SKM-1 (cell line): ENCODE data around the gene ZBTB32.

Experiments used
- DNase-seq: peaks from one replicate; lab custom pipeline; 2025; ENCODE audit not compliant: unreplicated experiment; lab: John Stamatoyannopoulos, UW

ZBTB32 gene

DNA sequence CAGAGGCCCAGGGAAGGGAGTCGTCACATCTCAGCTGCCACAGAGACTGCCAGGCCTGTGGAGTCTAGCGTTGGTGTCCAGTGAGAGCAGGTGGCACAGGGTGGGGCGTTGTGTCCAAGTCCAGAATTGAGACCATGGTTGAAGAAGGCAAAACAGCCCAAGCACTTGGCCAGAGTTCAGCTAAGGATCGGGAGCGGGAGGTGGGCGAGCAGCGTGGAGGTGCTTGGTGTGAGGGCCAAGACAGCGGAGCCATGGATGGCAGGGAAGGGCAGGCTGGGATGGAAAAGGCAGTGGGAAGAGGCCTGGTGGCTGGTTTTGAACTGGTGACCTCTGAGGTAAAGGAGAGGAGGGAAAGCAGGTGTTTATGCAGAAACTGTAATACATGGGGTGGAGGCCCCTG is 29.9 kb downstream of the ZBTB32 start:
- no peak for DNase-seq

DNA sequence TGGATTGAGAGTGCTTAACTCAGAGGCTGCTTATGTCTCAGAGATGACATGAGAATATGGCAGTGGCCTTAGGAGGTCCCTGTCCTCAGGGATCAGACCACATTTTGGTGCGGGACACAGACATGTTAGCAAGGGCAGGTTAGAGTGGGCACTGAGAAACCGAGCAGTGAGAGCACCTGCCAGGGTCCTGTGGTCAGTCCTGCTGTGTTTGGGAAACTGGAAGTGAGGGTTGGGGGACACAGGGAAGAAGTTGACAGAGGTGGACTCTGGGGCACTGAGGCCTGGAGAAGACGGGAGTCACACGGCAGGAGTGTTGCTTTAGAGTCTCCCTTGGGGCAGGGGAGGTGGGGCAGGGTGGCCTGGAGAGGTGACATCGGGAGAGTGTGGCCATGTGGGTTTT is 30.5 kb downstream of the ZBTB32 start:
- DNase-seq: no peak

GRCh38 chr19:35736913-35737886 is 32.8 kb downstream of the ZBTB32 start:
- no peak for DNase-seq

DNA sequence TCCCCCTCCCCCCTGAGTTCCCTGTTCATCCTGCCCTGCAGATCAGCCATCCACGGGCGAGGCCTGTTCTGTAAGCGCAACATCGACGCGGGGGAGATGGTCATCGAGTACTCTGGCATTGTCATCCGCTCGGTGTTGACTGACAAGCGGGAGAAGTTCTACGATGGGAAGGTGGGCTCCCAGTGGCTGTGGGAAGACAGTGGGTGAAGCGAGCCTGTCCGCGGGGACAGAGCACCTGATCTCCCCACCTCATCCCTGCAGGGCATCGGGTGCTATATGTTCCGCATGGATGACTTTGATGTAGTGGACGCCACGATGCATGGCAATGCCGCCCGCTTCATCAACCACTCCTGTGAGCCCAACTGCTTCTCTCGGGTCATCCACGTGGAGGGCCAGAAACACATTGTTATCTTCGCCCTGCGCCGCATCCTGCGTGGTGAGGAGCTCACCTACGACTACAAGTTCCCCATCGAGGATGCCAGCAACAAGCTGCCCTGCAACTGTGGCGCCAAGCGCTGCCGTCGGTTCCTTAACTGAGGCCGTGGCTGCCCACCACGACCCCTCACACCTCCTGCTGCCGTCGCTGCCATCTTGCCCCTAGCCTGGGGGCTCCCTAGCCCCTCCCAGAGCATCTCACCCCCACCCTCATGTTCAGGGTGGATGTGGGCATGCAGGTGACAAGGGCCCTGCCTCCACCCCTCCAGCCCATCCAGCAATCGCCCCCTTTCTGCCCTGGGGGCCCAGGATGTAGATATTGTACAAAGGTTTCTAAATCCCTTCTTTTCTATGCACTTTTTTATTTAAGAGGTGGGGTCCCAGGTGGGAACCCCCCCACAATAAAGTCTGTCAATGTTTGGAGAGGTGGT is 33.9 kb downstream of the ZBTB32 start:
- DNase-seq: no peak

DNA sequence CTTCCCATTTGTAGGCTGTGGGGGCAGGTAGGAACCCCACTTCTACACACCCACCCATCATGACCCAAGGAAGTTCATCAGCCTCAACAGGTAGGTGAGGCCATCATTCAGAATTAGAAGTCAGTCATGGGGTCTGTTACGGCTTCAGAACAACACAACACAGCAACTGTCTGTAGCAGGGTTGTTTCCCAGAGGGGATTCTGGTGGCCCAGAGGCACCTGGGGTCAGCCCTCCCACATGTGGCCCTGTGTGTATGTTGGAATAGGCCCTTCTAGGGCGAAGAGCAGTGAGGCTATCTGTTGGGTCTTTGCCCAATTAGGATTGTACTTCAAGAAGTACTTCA is 34.5 kb downstream of the ZBTB32 start:
- DNase-seq: no peak

DNA sequence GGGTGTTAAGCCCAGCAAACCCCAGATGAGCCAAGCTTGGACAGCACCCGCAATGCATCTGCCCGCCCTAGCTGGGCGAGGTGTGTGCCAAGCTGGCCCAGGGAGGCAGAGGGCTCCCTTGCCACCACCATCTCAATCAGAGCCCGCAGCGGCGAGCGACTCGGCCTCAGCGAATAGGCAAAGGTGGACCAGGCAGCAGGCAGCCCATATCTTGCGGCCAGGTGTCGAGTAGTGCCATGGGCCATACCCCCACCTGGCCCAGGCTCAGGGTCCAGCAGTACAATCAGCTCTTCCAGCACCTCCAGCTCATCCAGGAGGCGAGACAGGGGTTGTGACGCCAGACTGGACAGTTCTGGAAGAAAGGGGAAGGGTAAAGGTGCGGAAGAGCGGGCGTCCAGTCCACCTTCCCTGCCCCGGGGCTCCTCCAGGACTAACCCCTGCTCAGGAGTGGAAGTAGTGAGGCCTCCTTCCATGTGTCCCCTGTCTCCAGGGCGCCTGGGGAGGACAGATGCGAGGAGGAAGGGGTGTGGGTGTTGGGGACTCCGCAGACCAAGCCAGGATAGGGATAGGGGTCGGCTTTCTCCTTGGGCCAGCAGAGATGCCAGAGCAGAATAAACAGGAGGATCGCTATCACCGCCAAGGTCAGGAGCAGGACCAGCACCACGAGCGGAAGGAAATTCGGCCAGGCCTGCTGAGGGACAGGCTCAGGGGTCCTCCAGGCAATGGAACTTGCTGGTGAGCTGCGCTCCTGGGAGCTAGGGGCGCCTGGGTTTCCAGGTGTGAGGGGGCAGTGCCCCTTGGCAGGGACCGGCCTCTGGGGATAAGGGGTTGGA is 35.1 kb downstream of the ZBTB32 start:
- DNase-seq: no peak

GRCh38 chr19:35740108-35740422 is 35.7 kb downstream of the ZBTB32 start:
- DNase-seq: no peak

DNA sequence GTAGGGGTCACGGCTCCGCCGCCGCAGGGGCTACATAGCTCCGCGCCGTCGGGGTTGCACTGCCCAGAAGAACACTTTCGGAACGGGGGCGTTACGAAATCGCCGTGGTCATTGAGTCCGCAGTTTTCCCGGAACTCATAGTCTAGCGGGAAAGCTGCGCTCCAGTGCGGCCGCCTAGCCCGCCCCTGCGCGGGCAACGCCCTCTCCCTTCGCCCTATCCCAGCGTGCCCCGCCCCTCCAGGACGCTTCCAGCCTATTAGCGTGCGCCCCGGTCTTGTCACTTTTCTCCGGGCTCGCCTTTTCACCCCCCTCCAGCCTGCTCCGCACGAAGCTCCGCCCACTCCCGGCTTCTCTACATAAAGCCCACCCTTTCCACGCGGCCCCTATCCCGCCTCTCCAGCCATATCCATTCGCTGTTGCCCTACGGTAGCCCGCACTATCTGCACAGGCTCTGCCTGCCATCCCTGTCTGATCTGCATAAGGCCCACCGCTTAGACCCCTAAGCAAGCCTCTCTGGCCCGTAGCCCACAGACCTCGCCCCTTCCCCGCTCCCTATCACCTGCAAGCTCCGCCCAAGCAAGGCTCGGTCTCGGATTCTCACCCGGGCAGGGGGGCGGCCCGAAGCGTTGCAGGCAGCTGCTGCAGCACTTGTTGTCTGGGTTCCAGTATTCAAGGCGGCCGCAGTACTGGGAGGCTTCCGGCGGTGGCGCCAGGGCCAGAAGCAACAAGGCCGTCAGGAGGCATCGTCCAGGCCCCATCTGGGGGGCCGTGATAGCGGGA is 36.3 kb downstream of the ZBTB32 start:
- DNase-seq: peak; percentile 98

DNA sequence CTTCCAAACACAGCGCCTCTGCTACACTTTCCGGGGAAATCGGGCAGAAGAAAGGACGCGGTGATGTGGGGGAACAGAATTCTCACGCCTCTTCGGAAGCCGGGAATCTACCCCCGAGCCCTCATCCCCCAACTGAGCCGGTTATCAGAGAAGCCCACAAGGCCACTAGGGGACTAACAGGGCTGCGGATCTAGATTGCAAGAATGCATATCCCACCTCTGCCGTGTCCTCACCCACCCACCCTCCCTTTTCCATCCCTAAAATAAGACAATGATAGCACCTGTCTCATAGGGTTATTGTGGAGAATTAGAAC is 36.8 kb downstream of the ZBTB32 start:
- no peak for DNase-seq

- peak; percentile 21 for DNase-seq
These were observed 37.9 kb downstream of the ZBTB32 start, which contains the start of gene IGFLR1 for GRCh38 chr19:35742121-35742724. Gene IGFLR1 (minus strand): TSS chr19:35742452. CDS start chr19:35741180, 1,272 bp downstream.

- DNase-seq: no peak
These were observed 39.5 kb downstream of the ZBTB32 start for GRCh38 chr19:35743640-35744429.

- DNase-seq: peak; percentile 89
These were observed 40.3 kb downstream of the ZBTB32 start for GRCh38 chr19:35744430-35745327.

DNA sequence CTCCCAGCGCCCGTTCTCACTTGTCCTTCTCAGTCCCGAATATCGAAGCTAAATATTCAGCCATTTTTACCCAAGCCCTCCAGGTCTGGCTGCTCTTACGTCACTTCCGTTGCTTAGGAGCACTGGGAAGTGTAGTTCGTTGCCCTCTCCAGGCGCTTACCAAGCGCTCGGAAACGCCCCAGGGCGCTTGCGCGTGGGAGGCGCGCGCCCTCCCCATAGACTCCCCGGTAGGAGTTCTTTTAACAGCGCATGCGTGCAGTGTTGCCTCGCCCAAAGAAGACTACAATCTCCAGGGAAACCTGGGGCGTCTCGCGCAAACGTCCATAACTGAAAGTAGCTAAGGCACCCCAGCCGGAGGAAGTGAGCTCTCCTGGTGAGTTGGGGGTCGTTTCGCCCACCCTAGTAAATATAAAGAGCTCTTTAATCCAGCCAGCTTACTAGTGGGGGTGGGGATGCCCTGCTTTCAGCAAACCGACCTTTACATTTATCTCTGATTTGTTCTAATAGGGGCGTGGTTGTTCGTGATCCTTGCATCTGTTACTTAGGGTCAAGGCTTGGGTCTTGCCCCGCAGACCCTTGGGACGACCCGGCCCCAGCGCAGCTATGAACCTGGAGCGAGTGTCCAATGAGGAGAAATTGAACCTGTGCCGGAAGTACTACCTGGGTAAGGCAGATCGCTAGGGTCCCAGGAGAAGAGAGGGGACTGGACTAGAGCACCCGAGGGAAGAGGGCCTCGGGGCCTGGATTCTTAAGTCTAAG is 41.1 kb downstream of the ZBTB32 start, which contains the start of the genes PSENEN and U2AF1L4:
PSENEN (plus strand) TSS at position 324 of the 759 bp plus-strand sequence; CDS start at position 604, 280 bp downstream.
U2AF1L4 (minus strand) TSS at position 91 of the 759 bp plus-strand sequence; CDS start at position 64, 27 bp downstream.
- peak; percentile 96 for DNase-seq

- no peak for DNase-seq
These were observed 41.7 kb downstream of the ZBTB32 start for GRCh38 chr19:35746087-35746462.

GRCh38 chr19:35746531-35746930 is 42.2 kb downstream of the ZBTB32 start:
- DNase-seq: no peak

- peak; percentile 97 for DNase-seq
These were observed 44.0 kb downstream of the ZBTB32 start, which contains the start of gene LIN37 for GRCh38 chr19:35748106-35749020. Gene LIN37 (plus strand): TSS chr19:35748576. CDS start chr19:35748725, 149 bp downstream.
